Astrocyte (in vitro differentiated cells and primary cell): ENCODE results near the gene CNTN6. TPM values are rescaled to one million over a fixed set of nuclear protein-coding genes. Genes with fewer than 3 reads are reported as not detected.

Experiments
- DNase-seq: peaks from one replicate; pipeline ENCODE4 v3.0.0-alpha.2; 2010; ENCODE audit warnings: low read depth
- FAIRE-seq: peaks from 2 replicates; lab custom pipeline; 2011; peaks lifted over from hg19 to GRCh38; lab: Jason Lieb, UNC
- H2AFZ ChIP-seq: 2 replicates; pipeline ENCODE4 v1.6.0; 2012; ENCODE audit warnings: low read depth, low read length, inconsistent platforms
- H3K27ac ChIP-seq: 2 replicates; pipeline ENCODE4 v1.5.1; 2011; ENCODE audit warnings: low read depth, low read length, inconsistent platforms
- H3K27me3 ChIP-seq: 2 replicates; pipeline ENCODE4 v1.6.0; 2011; ENCODE audit warnings: low read length, inconsistent platforms; ENCODE audit not compliant: insufficient read depth
- H3K36me3 ChIP-seq: 2 replicates; pipeline ENCODE4 v1.5.1; 2011; ENCODE audit warnings: low read length, inconsistent platforms; ENCODE audit not compliant: insufficient read depth
- H3K4me1 ChIP-seq: 2 replicates; pipeline ENCODE4 v1.5.1; 2011; ENCODE audit warnings: low read length, inconsistent platforms; ENCODE audit not compliant: insufficient read depth
- H3K4me2 ChIP-seq: 2 replicates; pipeline ENCODE4 v1.6.0; 2012; ENCODE audit warnings: low read length, inconsistent platforms
- H3K4me3 ChIP-seq: 2 replicates; pipeline ENCODE4 v1.5.1; 2011; ENCODE audit warnings: low read depth, mild to moderate bottlenecking, low read length, inconsistent platforms; ENCODE audit not compliant: insufficient read depth
- H3K79me2 ChIP-seq: 2 replicates; pipeline ENCODE4 v1.6.0; 2012; ENCODE audit warnings: mild to moderate bottlenecking, low read length, inconsistent platforms; ENCODE audit not compliant: insufficient read depth
- H3K9ac ChIP-seq: 2 replicates; pipeline ENCODE4 v1.6.0; 2012; ENCODE audit warnings: mild to moderate bottlenecking, low read length, inconsistent platforms
- H3K9me3 ChIP-seq: 2 replicates; pipeline ENCODE4 v1.5.1; 2012; ENCODE audit warnings: low read depth, mild to moderate bottlenecking, low read length, inconsistent platforms; ENCODE audit not compliant: insufficient read depth
- H4K20me1 ChIP-seq: 2 replicates; pipeline ENCODE4 v1.6.0; 2012; ENCODE audit warnings: low read length, inconsistent platforms; ENCODE audit not compliant: insufficient read depth
- H3K27ac Mint-ChIP-seq: one replicate; pipeline ENCODE4 v1.8.0; 2021; ENCODE audit warnings: mild to moderate bottlenecking, mixed read lengths; ENCODE audit not compliant: unreplicated experiment
- H3K27me3 Mint-ChIP-seq: one replicate; pipeline ENCODE4 v1.8.0; 2021; ENCODE audit warnings: low read depth, mixed read lengths; ENCODE audit not compliant: unreplicated experiment
- H3K36me3 Mint-ChIP-seq: one replicate; pipeline ENCODE4 v1.8.0; 2021; ENCODE audit warnings: low read depth, mixed read lengths; ENCODE audit not compliant: unreplicated experiment
- H3K4me1 Mint-ChIP-seq: one replicate; pipeline ENCODE4 v1.8.0; 2021; ENCODE audit warnings: low read depth, mixed read lengths; ENCODE audit not compliant: unreplicated experiment
- H3K4me3 Mint-ChIP-seq: one replicate; pipeline ENCODE4 v1.8.0; 2021; ENCODE audit warnings: mild to moderate bottlenecking, moderate library complexity, mixed read lengths; ENCODE audit not compliant: unreplicated experiment
- H3K9me3 Mint-ChIP-seq: one replicate; pipeline ENCODE4 v1.8.0; 2021; ENCODE audit warnings: mild to moderate bottlenecking, mixed read lengths; ENCODE audit not compliant: unreplicated experiment
- EZH2 ChIP-seq: IDR thresholded peaks from 2 replicates; pipeline ENCODE4 v1.6.1; 2012; ENCODE audit warnings: mild to moderate bottlenecking, low read length, inconsistent platforms; ENCODE audit not compliant: insufficient read depth
- total RNA-seq: library from RNA; stranded (reverse); gene quantifications from 2 replicates; pipeline ENCODE4 v1.2.1, GENCODE V29; 2021
- TF ChIP-seq, protein P1 (sequence below): IDR thresholded peaks from 2 replicates; pipeline ENCODE4 v1.5.1; 2011; ENCODE audit warnings: low read depth, mild to moderate bottlenecking, inconsistent platforms, low read length, moderate library complexity; ENCODE audit not compliant: insufficient read depth

CNTN6 gene
- total RNA-seq, 1 donor from 2014 or later = not detected

DNA sequence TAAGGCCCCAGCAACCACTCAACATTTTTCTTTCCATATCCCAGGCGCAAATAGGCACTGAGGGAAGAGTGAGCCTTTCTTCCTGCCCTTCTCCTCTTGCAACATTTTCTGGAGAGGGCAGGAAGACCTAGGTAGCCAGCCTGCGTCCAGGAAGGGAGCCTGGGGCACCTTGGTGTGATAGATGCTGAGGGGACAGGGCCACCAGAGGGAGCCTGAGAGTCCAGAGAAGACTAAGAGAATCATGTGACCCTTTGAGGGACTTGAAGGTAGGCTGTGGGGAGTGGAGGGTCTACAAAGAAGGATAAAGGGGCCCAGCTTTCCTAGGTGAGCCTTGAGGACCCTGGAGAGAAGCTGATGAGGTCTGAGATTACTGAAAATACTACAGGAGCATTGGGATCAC lies 346.6 kb downstream of the CNTN6 start:
- Mint-ChIP-seq H3K36me3 (no peaks in the 10 kb centered on the region), H3K27me3 (no peaks in the 10 kb centered on the region), H3K27ac (no peak overlapping the region), H3K9me3 (peaks cover 5% of the 10 kb centered on the region), H3K4me3 (no peak overlapping the region), H3K4me1 (no peaks in the 10 kb centered on the region)
- FAIRE-seq = no peak
- H2AFZ ChIP-seq = no peak overlapping the region
- DNase-seq = no peak
- no peaks in the 10 kb centered on the region for H3K36me3 ChIP-seq
- H3K79me2 ChIP-seq = no peaks in the 10 kb centered on the region
- no peaks in the 10 kb centered on the region for H3K4me1 ChIP-seq
- no peak overlapping the region for H3K27ac ChIP-seq
- H3K27me3 ChIP-seq = no peaks in the 10 kb centered on the region
- no peak overlapping the region for H3K9ac ChIP-seq
- no peak overlapping the region for H3K4me2 ChIP-seq
- no peak overlapping the region for H3K4me3 ChIP-seq
- no peaks in the 10 kb centered on the region for H4K20me1 ChIP-seq
- TF ChIP-seq EZH2 = no peak
- TF ChIP-seq, protein P1, sequence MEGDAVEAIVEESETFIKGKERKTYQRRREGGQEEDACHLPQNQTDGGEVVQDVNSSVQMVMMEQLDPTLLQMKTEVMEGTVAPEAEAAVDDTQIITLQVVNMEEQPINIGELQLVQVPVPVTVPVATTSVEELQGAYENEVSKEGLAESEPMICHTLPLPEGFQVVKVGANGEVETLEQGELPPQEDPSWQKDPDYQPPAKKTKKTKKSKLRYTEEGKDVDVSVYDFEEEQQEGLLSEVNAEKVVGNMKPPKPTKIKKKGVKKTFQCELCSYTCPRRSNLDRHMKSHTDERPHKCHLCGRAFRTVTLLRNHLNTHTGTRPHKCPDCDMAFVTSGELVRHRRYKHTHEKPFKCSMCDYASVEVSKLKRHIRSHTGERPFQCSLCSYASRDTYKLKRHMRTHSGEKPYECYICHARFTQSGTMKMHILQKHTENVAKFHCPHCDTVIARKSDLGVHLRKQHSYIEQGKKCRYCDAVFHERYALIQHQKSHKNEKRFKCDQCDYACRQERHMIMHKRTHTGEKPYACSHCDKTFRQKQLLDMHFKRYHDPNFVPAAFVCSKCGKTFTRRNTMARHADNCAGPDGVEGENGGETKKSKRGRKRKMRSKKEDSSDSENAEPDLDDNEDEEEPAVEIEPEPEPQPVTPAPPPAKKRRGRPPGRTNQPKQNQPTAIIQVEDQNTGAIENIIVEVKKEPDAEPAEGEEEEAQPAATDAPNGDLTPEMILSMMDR = no peak
- no peaks in the 10 kb centered on the region for H3K9me3 ChIP-seq

DNA sequence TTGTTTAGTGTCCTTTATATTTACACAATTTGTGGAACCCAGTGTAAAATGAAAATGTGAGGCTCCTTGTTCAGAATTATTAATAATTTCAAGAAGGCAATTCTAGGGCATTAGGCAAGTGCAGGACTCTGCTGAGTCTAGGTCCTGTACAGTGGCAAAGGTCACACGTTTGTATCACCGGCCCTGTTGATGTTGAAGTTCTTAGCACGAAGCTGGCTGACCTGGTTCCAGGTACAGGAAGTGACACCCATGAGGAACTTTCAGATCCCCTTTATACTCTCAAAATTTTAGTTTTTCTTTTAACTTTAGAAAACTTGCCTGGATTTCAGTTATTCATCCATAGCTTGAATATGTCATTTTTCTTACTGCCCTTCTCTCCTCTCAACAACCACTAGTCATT lies 349.4 kb downstream of the CNTN6 start:
- no peaks in the 10 kb centered on the region for H3K27me3 Mint-ChIP-seq
- H3K27me3 ChIP-seq = no peaks in the 10 kb centered on the region
- no peak overlapping the region for H3K4me3 ChIP-seq
- no peak overlapping the region for H3K9ac ChIP-seq
- H3K79me2 ChIP-seq = no peaks in the 10 kb centered on the region
- FAIRE-seq = no peak
- H3K9me3 Mint-ChIP-seq = peaks cover 5% of the 10 kb centered on the region
- no peaks in the 10 kb centered on the region for H3K4me1 Mint-ChIP-seq
- no peaks in the 10 kb centered on the region for H3K36me3 Mint-ChIP-seq
- no peak overlapping the region for H3K4me3 Mint-ChIP-seq
- H3K9me3 ChIP-seq = no peaks in the 10 kb centered on the region
- no peak overlapping the region for H3K27ac Mint-ChIP-seq
- TF ChIP-seq, protein P1 = no peak
- no peak for TF ChIP-seq EZH2
- no peak overlapping the region for H3K4me2 ChIP-seq
- H2AFZ ChIP-seq = no peak overlapping the region
- H3K4me1 ChIP-seq = no peaks in the 10 kb centered on the region
- no peaks in the 10 kb centered on the region for H4K20me1 ChIP-seq
- no peak overlapping the region for H3K27ac ChIP-seq
- DNase-seq = no peak
- H3K36me3 ChIP-seq = no peaks in the 10 kb centered on the region

DNA sequence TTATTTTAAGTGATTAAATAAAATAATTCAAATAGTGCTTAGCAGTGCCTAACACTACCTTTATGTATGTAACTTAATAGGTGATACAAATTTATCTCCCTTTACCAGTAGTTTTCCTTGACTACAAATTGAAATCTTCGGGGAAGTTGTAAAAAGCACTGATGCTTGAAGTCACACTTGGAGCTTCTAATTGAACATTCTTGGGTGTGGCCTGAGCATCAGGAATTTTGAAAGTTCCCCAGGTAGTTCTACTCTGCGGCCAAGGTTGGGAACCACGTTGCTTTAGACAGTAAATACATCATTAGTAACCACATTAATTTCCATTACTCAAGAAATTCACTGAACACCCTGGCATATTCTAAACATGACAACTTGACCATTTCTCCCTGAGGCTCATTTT lies 351.4 kb downstream of the CNTN6 start:
- no peak overlapping the region for H3K27ac ChIP-seq
- no peaks in the 10 kb centered on the region for H4K20me1 ChIP-seq
- no peaks in the 10 kb centered on the region for H3K27me3 ChIP-seq
- no peaks in the 10 kb centered on the region for H3K79me2 ChIP-seq
- no peak overlapping the region for H3K9ac ChIP-seq
- DNase-seq = no peak
- Mint-ChIP-seq H3K4me3 (no peak overlapping the region), H3K27me3 (no peaks in the 10 kb centered on the region), H3K9me3 (peaks cover 5% of the 10 kb centered on the region), H3K36me3 (no peaks in the 10 kb centered on the region), H3K4me1 (no peaks in the 10 kb centered on the region), H3K27ac (no peak overlapping the region)
- H3K4me3 ChIP-seq = no peak overlapping the region
- no peaks in the 10 kb centered on the region for H3K4me1 ChIP-seq
- no peak for TF ChIP-seq EZH2
- TF ChIP-seq, protein P1 = no peak
- no peak for FAIRE-seq
- H3K9me3 ChIP-seq = no peaks in the 10 kb centered on the region
- H3K4me2 ChIP-seq = no peak overlapping the region
- no peaks in the 10 kb centered on the region for H3K36me3 ChIP-seq
- no peak overlapping the region for H2AFZ ChIP-seq
